GM23248 (cell line): ENCODE data around the gene ZG16.

Experiments
- EZH2 ChIP-seq: fragments of 200-600 bp; sonication (generic); IDR thresholded peaks from 2 replicates; pipeline ENCODE4 v1.6.1; 2018; ENCODE audit warnings: antibody characterized with exemption, mild to moderate bottlenecking; ENCODE audit not compliant: insufficient read depth, poor library complexity, severe bottlenecking
- EZH2phosphoT487 ChIP-seq: fragments of 200-600 bp; sonication (generic); IDR thresholded peaks from 2 replicates; pipeline ENCODE4 v1.6.1; 2018; ENCODE audit warnings: antibody characterized with exemption, moderate library complexity, mild to moderate bottlenecking, low read depth; ENCODE audit not compliant: insufficient read depth

DNA sequence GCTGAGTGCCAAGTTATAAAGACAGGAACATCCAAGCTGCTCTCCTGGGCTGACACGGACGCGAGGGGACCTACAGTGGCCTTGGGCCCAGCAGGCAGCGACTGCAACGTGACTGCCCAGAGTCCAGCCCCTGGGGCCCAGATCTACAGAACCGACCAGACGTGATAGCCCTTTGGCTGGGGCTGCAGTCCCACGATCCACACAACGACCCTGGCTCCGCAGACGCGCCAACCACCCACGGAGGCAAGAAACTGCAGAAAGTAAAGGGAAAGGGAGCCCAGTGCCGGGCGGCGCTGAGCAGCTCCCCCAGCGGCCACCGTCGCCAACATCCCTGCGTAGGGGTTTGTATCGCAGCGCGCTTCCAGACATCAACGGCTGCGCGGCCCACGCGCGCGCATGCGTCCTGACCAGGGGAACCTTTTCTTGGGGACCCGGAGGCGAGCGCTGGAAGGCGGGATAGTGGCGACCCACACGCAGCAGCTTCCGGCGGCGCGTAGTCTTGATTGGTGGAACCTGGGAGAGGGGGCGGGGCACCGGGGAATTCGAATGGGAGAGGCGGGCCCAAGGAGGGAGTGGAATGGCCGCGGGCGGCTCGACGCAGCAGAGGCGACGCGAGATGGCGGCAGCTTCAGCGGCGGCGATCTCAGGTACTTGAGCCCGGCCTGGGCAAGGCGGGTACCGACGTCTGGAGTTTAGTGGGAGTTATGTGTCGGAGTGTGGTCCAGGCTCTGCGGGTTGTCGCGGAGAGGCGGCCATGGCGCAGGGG, 12.3 kb downstream of the ZG16 start, which contains the start of gene KIF22:
- TF ChIP-seq EZH2 (no peak), EZH2phosphoT487 (no peak)
